H1 (cell line): ENCODE measurements around the gene CTXN1. TPM values are rescaled to one million over a fixed set of nuclear protein-coding genes. Genes with fewer than 3 reads are reported as not detected.

Experiments used
- CREB1 ChIP-seq: IDR thresholded peaks from 2 replicates; pipeline ENCODE4 v1.6.1; 2012; ENCODE audit warnings: inconsistent platforms
- HDAC6 ChIP-seq: IDR thresholded peaks from one replicate; pipeline ENCODE4 v1.7.1; 2012; ENCODE audit warnings: low read depth, mild to moderate bottlenecking, inconsistent platforms, low read length, moderate library complexity
- POLR2AphosphoS5 ChIP-seq: IDR thresholded peaks from 2 replicates; pipeline ENCODE4 v1.6.1; 2011; ENCODE audit warnings: low read depth, low read length
- polyA plus RNA-seq, 7 experiments: library from polyadenylated mRNA; depleted of rRNA in 3 of 7; stranded (reverse) in 5 of 7; unstranded in 2 of 7; fragments of >200 nt in 5 of 7; fragments of 200-250 nt in 2 of 7; gene quantifications; 1 replicate in 5 of 7; 2 replicates in 1 of 7; 4 replicates in 1 of 7; pipeline versions ENCODE4 v1.2.1 to v1.2.3, GENCODE V29; 2011 to 2013; ENCODE audit warnings: missing spikeins in 2 of 7, mixed read lengths in 2 of 7
- total RNA-seq: library from RNA; stranded (reverse); fragmentation: NEBNext Ultra II Directional; extraction: Animal tissue kit (Norgen Biotek cat#: 25700); gene quantifications from 2 replicates; pipeline ENCODE4 v1.2.1, GENCODE V29; 2021

CTXN1 gene
- total and polyA plus RNA-seq, 2 of the 8 experiments (the other 6 are each of a cell fraction or from before 2014, with no cell fraction given), result 16.4 to 58.0 TPM

DNA sequence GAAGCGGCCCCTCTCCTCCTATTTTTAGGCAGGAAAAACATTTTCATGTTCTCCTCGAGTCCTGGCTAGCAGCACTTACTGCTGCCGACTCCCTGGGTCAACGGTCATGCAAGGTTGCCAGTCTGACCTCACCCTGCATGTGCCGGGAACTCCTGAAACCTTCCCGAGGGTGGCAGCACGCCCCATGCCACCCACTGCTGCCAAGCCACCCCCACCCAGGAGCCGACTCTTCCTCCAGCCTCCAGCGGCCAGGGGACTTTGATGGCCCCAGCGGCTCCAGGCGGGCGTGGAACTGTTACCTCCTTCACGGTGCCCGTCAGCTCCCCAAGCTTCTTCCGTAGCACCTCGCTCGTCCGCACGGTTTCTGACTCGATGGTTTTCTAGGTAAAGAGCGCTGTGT, 8.8 kb upstream of the CTXN1 start (continued):
- TF ChIP-seq HDAC6, result no peak
- TF ChIP-seq POLR2AphosphoS5, result no peak
- no peak for TF ChIP-seq CREB1
